IMR-90 (cell line): ENCODE results near the gene DCP1A.
"Not testable (repeated sequence)": the region's sequence is repeated elsewhere in the genome, so short reads cannot be mapped to it uniquely, and the experiment has no call there.

Experiments used
- FOS ChIP-seq: fragments of 150-350 bp; IDR thresholded peaks from 2 replicates; pipeline ENCODE4 v1.6.1; 2016; ENCODE audit warnings: low read depth, low read length
- POLR2A ChIP-seq: IDR thresholded peaks from 2 replicates; pipeline ENCODE4 v1.6.1; 2012; ENCODE audit warnings: mild to moderate bottlenecking, low read depth, low read length
- RFX5 ChIP-seq: IDR thresholded peaks from 2 replicates; pipeline ENCODE4 v1.8.0; 2012; ENCODE audit warnings: low read depth, mild to moderate bottlenecking, low read length, moderate library complexity
- TF ChIP-seq, protein P1 (sequence below): conservative IDR thresholded peaks from 2 replicates; pipeline ENCODE4 v1.5.1; 2012; ENCODE audit warnings: mild to moderate bottlenecking, low read depth, low read length, improper control_type of control experiment
- TF ChIP-seq, protein P2 (sequence below): fragments of 150-350 bp; IDR thresholded peaks from 2 replicates; pipeline ENCODE4 v1.6.1; 2017; ENCODE audit warnings: mild to moderate bottlenecking, antibody characterized with exemption, low read length, low read depth

DNA sequence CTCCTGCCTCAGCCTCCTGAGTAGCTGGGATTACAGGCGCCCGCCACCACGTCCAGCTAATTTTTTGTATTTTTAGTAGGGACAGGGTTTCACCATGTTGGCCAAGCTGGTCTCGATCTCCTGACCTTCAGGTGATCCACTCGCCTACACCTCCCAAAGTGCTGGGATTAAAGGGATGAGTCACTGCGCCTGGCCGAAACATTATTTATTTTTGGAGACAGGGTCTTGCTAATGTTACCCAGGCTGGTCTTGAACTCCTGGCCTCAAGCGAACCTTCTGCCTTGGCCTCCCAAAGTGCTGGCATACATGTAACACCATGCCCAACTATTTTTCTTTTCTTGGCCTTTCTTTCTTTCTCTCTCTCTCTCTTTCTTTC lies 94.4 kb downstream of the DCP1A start:
- TF ChIP-seq, protein P1, sequence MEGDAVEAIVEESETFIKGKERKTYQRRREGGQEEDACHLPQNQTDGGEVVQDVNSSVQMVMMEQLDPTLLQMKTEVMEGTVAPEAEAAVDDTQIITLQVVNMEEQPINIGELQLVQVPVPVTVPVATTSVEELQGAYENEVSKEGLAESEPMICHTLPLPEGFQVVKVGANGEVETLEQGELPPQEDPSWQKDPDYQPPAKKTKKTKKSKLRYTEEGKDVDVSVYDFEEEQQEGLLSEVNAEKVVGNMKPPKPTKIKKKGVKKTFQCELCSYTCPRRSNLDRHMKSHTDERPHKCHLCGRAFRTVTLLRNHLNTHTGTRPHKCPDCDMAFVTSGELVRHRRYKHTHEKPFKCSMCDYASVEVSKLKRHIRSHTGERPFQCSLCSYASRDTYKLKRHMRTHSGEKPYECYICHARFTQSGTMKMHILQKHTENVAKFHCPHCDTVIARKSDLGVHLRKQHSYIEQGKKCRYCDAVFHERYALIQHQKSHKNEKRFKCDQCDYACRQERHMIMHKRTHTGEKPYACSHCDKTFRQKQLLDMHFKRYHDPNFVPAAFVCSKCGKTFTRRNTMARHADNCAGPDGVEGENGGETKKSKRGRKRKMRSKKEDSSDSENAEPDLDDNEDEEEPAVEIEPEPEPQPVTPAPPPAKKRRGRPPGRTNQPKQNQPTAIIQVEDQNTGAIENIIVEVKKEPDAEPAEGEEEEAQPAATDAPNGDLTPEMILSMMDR = not testable (repeated sequence)
- TF ChIP-seq, protein P2, sequence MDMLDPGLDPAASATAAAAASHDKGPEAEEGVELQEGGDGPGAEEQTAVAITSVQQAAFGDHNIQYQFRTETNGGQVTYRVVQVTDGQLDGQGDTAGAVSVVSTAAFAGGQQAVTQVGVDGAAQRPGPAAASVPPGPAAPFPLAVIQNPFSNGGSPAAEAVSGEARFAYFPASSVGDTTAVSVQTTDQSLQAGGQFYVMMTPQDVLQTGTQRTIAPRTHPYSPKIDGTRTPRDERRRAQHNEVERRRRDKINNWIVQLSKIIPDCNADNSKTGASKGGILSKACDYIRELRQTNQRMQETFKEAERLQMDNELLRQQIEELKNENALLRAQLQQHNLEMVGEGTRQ = not testable (repeated sequence)
- TF ChIP-seq FOS, POLR2A, RFX5: not testable (repeated sequence)
